Mesothelial cell of epicardium (in vitro differentiated cells): Measurements from ENCODE around the gene KRTAP10-2. TPM values are rescaled to one million over a fixed set of nuclear protein-coding genes. Genes with fewer than 3 reads are reported as not detected.

Experiments
- DNase-seq, 2 experiments: peaks; one replicate each; pipeline ENCODE4 v3.0.0; 2021; ENCODE audit warnings: low spot score in 2 of 2; ENCODE audit not compliant: unreplicated experiment in 2 of 2
- H3K27ac Mint-ChIP-seq: 2 replicates; pipeline ENCODE4 v1.8.0; 2021; ENCODE audit warnings: mixed read lengths
- H3K27me3 Mint-ChIP-seq: 2 replicates; pipeline ENCODE4 v1.8.0; 2021; ENCODE audit warnings: low read depth, mixed read lengths
- H3K36me3 Mint-ChIP-seq: 2 replicates; pipeline ENCODE4 v1.8.0; 2021; ENCODE audit warnings: mixed read lengths
- H3K4me1 Mint-ChIP-seq: 2 replicates; pipeline ENCODE4 v1.8.0; 2021; ENCODE audit warnings: mixed read lengths
- H3K4me3 Mint-ChIP-seq: 2 replicates; pipeline ENCODE4 v1.8.0; 2021; ENCODE audit warnings: mild to moderate bottlenecking, moderate library complexity, mixed read lengths
- H3K9me3 Mint-ChIP-seq: 2 replicates; pipeline ENCODE4 v1.8.0; 2021; ENCODE audit warnings: mixed read lengths
- CTCF ChIP-seq: fragments of 200-600 bp; sonication (generic); IDR thresholded peaks from one replicate; pipeline ENCODE4 v1.5.0; 2021; ENCODE audit warnings: antibody characterized with exemption; ENCODE audit not compliant: unreplicated experiment
- total RNA-seq: library from RNA; stranded (reverse); gene quantifications from 3 replicates; pipeline ENCODE4 v1.2.1, GENCODE V29; 2021

The KRTAP10-2 gene
- total RNA-seq, 1 donor from 2014 or later, result not detected

- no peak for DNase-seq
- no peaks in the 10 kb centered on the region for H3K4me1 Mint-ChIP-seq
- no peak for TF ChIP-seq CTCF
- H3K4me3 Mint-ChIP-seq, result no peak overlapping the region
- H3K9me3 Mint-ChIP-seq, result peaks cover 36% of the 10 kb centered on the region
- no peak overlapping the region for H3K27ac Mint-ChIP-seq
- H3K27me3 Mint-ChIP-seq, result no peaks in the 10 kb centered on the region
- peaks cover 2% of the 10 kb centered on the region for H3K36me3 Mint-ChIP-seq
Observed at GRCh38 chr21:44572959-44573583, 21.8 kb upstream of the KRTAP10-2 start.

- Mint-ChIP-seq H3K27me3 (peaks cover under 1% of the 10 kb centered on the region), H3K27ac (no peak overlapping the region), H3K4me1 (no peaks in the 10 kb centered on the region), H3K4me3 (no peak overlapping the region), H3K9me3 (peaks cover 27% of the 10 kb centered on the region), H3K36me3 (no peaks in the 10 kb centered on the region)
- DNase-seq, result peak in 1 of 2 experiments; percentile 32
- no peak for TF ChIP-seq CTCF
Observed at GRCh38 chr21:44571844-44572782, 20.8 kb upstream of the KRTAP10-2 start.

- peaks cover 4% of the 10 kb centered on the region for H3K27me3 Mint-ChIP-seq
- TF ChIP-seq CTCF, result no peak
- peaks cover 20% of the 10 kb centered on the region for H3K9me3 Mint-ChIP-seq
- no peaks in the 10 kb centered on the region for H3K36me3 Mint-ChIP-seq
- no peaks in the 10 kb centered on the region for H3K4me1 Mint-ChIP-seq
- H3K4me3 Mint-ChIP-seq, result no peak overlapping the region
- no peak for DNase-seq
- H3K27ac Mint-ChIP-seq, result no peak overlapping the region
Observed at GRCh38 chr21:44571296-44571695, 20.0 kb upstream of the KRTAP10-2 start.

GRCh38 chr21:44569861-44570517, 18.7 kb upstream of the KRTAP10-2 start:
- no peak overlapping the region for H3K27ac Mint-ChIP-seq
- H3K27me3 Mint-ChIP-seq, result peaks cover 4% of the 10 kb centered on the region
- H3K4me1 Mint-ChIP-seq, result no peaks in the 10 kb centered on the region
- H3K36me3 Mint-ChIP-seq, result no peaks in the 10 kb centered on the region
- TF ChIP-seq CTCF, result no peak
- peaks cover 20% of the 10 kb centered on the region for H3K9me3 Mint-ChIP-seq
- peak in 1 of 2 experiments; percentile 28 for DNase-seq
- H3K4me3 Mint-ChIP-seq, result no peak overlapping the region

GRCh38 chr21:44568667-44569556, 17.6 kb upstream of the KRTAP10-2 start:
- Mint-ChIP-seq H3K27ac (no peak overlapping the region), H3K9me3 (peaks cover 24% of the 10 kb centered on the region), H3K36me3 (no peaks in the 10 kb centered on the region), H3K27me3 (peaks cover 4% of the 10 kb centered on the region), H3K4me1 (no peaks in the 10 kb centered on the region), H3K4me3 (no peak overlapping the region)
- no peak for DNase-seq
- no peak for TF ChIP-seq CTCF
